Dendritic cell treated with granulocyte-macrophage colony-stimulating factor and Interleukin-4, amounts not matched to agents 40 ng/mL and 50 ng/mL, for 4 days (primary cell): Measurements from ENCODE around the gene MED17.

ENCODE experiments used
- H3K27ac Mint-ChIP-seq: one replicate; pipeline ENCODE4 v1.8.0; 2022; ENCODE audit warnings: mild to moderate bottlenecking, mixed read lengths
- H3K27me3 Mint-ChIP-seq: one replicate; pipeline ENCODE4 v1.8.0; 2022; ENCODE audit warnings: mild to moderate bottlenecking, mixed read lengths
- H3K36me3 Mint-ChIP-seq: one replicate; pipeline ENCODE4 v1.8.0; 2022; ENCODE audit warnings: low read depth, mixed read lengths
- H3K4me1 Mint-ChIP-seq: one replicate; pipeline ENCODE4 v1.8.0; 2022; ENCODE audit warnings: low read depth, mixed read lengths
- H3K4me3 Mint-ChIP-seq: one replicate; pipeline ENCODE4 v1.8.0; 2022; ENCODE audit warnings: mild to moderate bottlenecking, moderate library complexity, mixed read lengths
- H3K9me3 Mint-ChIP-seq: one replicate; pipeline ENCODE4 v1.8.0; 2022; ENCODE audit warnings: mixed read lengths
- intact Hi-C: fragments of 100-400 bp; cut with micrococcal nuclease; formaldehyde crosslinking; loops from one replicate; pipeline ENCODE4 v1.15.0; 2022

MED17 gene

DNA sequence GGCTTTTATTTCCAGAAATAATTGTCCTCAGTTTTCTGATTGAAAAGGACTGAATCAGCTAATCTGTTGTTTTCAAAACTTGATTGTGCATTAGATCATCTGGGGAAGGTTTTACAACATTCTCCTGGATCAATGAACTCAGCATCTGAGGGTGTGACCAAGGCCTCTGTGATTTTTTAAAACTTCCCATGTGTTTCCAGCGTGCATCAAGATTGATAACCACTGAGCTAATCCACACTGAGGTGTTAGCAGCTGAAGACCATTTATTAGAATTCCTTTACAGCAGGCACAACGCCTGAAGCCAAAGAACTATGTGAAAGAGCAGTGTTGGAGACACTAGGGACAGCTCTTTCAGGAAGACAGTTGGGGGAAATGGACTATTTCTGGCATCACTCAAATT, 56.1 kb downstream of the MED17 start:
- Mint-ChIP-seq H3K4me3 (no peak overlapping the region), H3K27me3 (peaks cover 1% of the 10 kb centered on the region), H3K4me1 (no peaks in the 10 kb centered on the region), H3K36me3 (no peaks in the 10 kb centered on the region), H3K27ac (no peak overlapping the region), H3K9me3 (no peaks in the 10 kb centered on the region)
- intact Hi-C loops: no loop called here

DNA sequence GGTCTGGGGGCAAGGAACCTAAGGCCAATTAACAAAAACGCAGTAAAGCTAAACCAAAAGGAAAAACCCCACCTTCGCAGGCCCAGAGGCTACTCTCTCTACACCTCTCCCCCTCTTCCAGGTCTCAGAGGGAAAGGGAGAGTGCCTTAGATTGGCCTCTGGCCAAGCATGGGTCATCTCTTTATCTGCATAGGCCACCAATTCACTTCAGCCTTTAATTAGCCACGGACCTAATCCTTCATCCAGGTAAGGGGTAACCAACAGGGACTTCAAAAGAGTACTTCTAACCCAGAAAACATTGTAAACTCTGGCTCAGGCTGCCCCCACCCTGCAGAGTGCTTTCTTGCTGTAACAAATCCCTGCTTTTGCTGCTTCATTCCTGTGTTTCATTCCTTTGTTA, 56.9 kb downstream of the MED17 start:
- H3K36me3 Mint-ChIP-seq: no peaks in the 10 kb centered on the region
- intact Hi-C loops: no loop called here
- H3K27me3 Mint-ChIP-seq: peaks cover 1% of the 10 kb centered on the region
- H3K4me1 Mint-ChIP-seq: no peaks in the 10 kb centered on the region
- H3K4me3 Mint-ChIP-seq: no peak overlapping the region
- no peak overlapping the region for H3K27ac Mint-ChIP-seq
- H3K9me3 Mint-ChIP-seq: no peaks in the 10 kb centered on the region

DNA sequence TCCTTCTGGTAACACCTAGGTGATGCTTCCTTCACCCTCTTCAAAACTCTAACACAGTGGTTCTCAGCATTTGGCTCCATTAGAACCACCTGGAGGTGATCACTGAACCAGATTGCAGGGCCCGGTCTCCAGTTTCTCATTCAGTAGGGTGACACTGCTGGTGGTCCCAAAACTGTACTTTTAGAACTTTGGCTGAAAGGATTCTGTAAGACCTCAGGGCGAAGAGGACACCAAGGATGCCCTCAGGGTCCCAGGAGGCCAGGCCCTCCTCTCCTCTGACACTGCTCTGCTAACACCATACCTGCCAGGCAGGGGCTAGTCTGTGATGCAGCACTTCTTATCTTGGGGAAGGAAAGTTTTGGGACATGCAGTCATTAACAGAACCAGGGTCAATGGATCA, 57.4 kb downstream of the MED17 start:
- no peaks in the 10 kb centered on the region for H3K9me3 Mint-ChIP-seq
- H3K27me3 Mint-ChIP-seq: peaks cover 1% of the 10 kb centered on the region
- no peak overlapping the region for H3K4me3 Mint-ChIP-seq
- intact Hi-C loops: no loop called here
- no peaks in the 10 kb centered on the region for H3K4me1 Mint-ChIP-seq
- H3K36me3 Mint-ChIP-seq: no peaks in the 10 kb centered on the region
- H3K27ac Mint-ChIP-seq: no peak overlapping the region

DNA sequence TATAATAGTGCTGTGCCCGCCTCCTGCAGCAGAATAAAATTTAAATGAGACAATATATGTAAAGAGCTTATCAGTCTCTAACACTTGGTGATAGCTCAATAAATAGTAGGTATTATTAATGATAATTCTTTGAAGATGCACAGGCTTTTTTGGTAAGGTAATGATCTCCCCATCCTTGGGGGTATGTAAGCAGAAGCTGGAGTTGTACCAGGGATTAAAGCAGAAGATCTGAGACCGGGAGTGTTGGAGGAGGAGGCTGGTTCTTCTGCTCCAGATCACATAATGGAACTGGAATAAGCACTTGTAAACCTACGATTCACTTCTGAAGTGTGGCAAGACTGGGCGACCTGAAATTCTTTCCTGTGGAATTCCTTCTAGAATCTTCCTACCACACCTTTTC, 58.0 kb downstream of the MED17 start:
- Mint-ChIP-seq H3K4me3 (no peak overlapping the region), H3K27me3 (peaks cover 1% of the 10 kb centered on the region), H3K4me1 (no peaks in the 10 kb centered on the region), H3K9me3 (no peaks in the 10 kb centered on the region), H3K36me3 (no peaks in the 10 kb centered on the region), H3K27ac (no peak overlapping the region)
- intact Hi-C loops: no loop called here

DNA sequence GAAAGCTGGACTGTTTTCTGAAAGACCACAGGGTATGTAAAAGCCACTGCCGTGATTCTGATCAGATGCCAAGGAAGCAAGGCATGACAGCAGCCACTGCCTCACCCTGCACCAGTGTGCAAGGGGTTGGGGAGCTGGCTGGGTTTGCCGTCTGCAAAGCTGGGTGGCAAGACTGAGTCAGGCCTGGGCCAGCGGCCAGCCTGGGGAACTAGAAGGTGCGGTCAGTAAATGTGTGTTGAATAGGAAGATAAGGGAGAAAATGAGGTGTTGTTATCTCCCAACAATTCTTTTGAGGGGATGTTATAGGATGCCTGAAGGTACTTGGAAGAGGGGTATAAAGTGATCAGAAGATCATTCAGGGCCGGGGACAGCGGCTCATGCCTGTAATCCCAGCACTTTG, 58.4 kb downstream of the MED17 start:
- H3K4me1 Mint-ChIP-seq: no peaks in the 10 kb centered on the region
- intact Hi-C loops: no loop called here
- no peak overlapping the region for H3K27ac Mint-ChIP-seq
- H3K4me3 Mint-ChIP-seq: no peak overlapping the region
- H3K27me3 Mint-ChIP-seq: peaks cover 1% of the 10 kb centered on the region
- no peaks in the 10 kb centered on the region for H3K36me3 Mint-ChIP-seq
- H3K9me3 Mint-ChIP-seq: no peaks in the 10 kb centered on the region

DNA sequence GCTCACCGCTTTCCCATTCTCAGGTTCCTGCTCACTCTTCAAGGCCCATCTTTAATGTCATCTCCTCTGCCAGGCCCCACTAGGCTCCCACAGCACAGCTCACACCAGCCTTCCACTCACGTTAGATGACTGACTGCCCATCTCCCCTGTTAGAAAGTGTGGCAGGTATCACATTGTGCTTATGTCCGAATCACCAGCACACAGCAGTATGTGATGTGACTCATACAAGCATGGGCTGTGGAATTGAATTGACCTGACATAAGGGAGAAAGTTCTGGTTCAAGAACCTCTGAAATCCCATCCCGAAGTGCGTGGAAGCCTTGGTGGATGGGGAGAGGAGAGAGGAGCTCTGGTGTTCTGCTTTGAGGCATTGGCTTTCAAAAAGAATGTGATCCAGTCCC, 59.8 kb downstream of the MED17 start:
- Mint-ChIP-seq H3K9me3 (no peaks in the 10 kb centered on the region), H3K4me1 (no peaks in the 10 kb centered on the region), H3K27me3 (peaks cover 1% of the 10 kb centered on the region), H3K36me3 (no peaks in the 10 kb centered on the region), H3K4me3 (no peak overlapping the region), H3K27ac (no peak overlapping the region)
- intact Hi-C loops: no loop called here

DNA sequence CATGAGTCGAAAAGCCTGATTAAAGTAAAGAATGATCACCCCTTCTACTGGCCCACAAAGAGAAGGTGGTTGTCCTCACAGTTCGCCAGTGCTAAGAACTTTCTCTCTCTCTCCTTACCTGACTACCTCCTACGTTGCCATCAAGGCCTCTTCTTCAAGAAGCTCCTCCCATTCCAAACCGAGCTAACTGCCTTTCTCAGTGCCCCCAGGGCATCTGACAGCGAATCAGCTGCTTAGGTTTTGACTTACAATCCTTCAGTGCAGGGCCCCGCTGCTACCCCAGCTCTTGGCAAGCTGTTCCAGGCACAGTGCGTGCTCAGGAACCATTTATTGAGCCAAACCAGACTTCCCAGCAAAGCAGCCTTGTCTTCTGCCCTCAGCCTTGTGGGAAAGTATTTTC, 60.5 kb downstream of the MED17 start:
- H3K9me3 Mint-ChIP-seq: no peaks in the 10 kb centered on the region
- intact Hi-C loops: no loop called here
- H3K36me3 Mint-ChIP-seq: no peaks in the 10 kb centered on the region
- no peaks in the 10 kb centered on the region for H3K4me1 Mint-ChIP-seq
- H3K27ac Mint-ChIP-seq: no peak overlapping the region
- no peak overlapping the region for H3K4me3 Mint-ChIP-seq
- H3K27me3 Mint-ChIP-seq: peaks cover 8% of the 10 kb centered on the region

DNA sequence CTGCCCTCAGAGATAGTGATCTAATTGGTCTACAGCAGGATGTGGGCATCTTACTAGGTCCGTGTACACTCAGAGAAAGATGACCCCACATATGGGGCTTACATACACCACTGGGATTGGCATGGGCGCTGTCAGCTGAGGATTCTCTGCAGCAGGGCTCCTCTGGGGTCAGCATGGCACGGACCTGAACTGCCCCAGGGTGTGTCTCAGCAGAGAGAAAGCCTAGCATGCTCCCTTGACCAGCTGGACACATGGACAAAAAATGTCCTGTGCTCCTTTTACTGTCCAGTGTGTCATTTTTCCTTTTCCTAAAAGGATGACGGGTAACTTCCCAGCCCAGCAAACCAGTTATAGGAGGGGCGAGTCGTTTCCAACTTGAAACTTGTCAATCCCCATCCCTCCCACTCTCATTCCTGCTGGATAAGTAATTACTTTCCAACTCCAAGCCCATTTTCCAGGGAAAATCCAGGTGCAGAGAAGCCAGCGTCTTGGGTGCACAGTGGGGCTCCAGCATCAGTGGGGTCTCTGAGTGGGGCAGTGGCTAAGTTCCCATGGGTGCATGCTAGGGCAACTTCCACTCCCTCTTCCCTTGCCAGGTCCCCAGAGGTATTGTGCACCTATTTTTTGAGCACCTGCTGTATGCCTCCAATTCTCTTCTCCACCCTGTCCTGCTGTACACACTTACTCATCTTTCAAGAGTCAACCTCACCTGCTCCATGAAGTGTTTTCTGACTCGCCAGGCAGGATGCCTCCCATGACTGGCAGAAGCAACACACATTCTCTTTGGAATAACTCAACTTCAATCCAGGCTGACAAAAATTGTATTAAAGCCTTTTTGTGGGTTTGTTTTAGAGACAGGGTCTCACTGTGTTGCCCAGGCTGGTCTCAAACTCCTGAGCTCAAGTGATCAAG, 61.4 kb downstream of the MED17 start:
- Mint-ChIP-seq H3K9me3 (no peaks in the 10 kb centered on the region), H3K27me3 (peaks cover 13% of the 10 kb centered on the region), H3K36me3 (no peaks in the 10 kb centered on the region), H3K4me1 (peaks cover 2% of the 10 kb centered on the region), H3K27ac (no peak overlapping the region), H3K4me3 (no peak overlapping the region)
- intact Hi-C loops: no loop called here

DNA sequence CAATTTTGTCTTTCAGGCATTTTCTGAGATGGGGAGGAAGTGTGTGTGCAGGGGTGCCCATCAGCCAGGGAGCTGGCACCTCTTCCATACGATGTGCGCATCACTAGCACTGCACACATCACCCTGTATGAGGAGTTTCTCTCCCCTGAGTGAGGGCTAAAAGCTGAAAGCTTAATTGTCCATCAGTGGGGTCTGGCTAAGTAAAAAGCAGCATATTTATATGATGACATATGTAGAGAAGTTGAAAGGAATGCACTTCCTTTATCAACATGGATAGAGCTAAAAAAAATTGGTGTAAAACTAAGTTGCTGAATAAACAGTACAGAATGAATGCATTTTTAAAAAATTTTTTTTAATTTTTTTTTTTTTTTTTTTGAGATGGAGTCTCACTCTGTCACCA, 62.3 kb downstream of the MED17 start:
- H3K27ac Mint-ChIP-seq: no peak overlapping the region
- peaks cover 22% of the 10 kb centered on the region for H3K27me3 Mint-ChIP-seq
- H3K9me3 Mint-ChIP-seq: no peaks in the 10 kb centered on the region
- H3K4me1 Mint-ChIP-seq: peaks cover 6% of the 10 kb centered on the region
- no peaks in the 10 kb centered on the region for H3K36me3 Mint-ChIP-seq
- no peak overlapping the region for H3K4me3 Mint-ChIP-seq
- intact Hi-C loops: no loop called here

DNA sequence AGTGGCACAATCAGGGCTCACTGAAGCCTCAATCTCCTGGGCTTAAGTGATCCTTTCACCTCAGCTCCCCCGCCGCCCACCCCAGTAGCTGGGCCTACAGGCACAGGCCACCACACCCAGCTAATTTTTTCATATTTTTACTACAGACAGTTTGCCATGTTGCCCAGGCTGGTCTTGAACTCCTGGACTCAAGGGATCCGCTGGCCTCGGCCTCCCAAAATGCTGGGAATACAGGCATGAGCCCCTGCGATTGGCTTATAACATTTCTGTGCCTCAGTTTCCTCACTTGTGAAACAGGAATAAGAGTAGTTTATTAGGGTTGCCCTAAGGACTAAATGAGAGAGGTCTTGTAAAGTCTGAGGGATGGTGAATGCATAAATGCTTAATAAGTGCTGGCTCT, 65.1 kb downstream of the MED17 start:
- Mint-ChIP-seq H3K9me3 (no peaks in the 10 kb centered on the region), H3K36me3 (no peaks in the 10 kb centered on the region), H3K27ac (no peak overlapping the region), H3K4me1 (peaks cover 6% of the 10 kb centered on the region), H3K4me3 (no peak overlapping the region), H3K27me3 (peaks cover 23% of the 10 kb centered on the region)
- intact Hi-C loops: no loop called here

DNA sequence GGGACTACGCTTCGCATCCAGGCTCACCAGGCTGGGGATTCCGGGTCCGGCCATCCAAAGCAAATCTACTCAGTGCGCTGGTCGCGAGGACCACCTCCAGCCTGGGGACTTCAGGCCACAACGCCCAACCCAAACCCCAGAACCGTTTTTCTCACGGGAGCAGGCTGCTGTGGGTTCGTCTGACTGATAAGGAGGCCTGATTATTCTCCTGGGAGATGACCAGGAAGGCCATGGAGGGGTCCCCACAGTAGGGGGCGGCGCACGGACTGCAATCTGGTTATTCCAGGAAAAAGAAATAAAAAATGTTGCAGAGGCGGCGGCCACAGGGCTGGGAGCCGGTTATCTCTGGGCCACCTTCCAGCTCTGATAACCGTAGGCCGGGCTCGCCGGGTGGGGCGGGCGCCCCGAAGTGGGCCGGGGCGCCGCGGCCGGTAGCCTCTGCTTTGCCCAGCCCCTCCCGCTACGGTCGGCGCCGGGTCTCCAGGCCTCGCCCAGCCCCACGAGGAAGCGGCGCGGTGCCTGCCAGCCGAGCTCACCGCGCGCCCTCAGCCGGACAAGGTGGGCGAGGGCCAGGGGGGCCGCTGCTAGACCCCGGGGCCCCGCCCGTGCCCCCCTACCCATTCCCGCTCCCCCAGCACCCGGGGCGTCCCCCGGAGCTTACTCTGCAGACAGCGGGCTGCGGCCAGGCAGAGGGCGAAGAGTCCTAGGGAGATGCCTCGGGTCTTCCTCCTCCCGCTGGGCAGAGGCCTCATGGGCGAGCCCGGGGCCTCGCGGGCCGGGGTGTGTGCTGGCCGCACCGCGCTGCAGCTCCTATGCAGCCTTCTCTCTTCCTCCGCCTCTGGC, 65.9 kb downstream of the MED17 start:
- Mint-ChIP-seq H3K9me3 (no peaks in the 10 kb centered on the region), H3K4me1 (peaks cover 6% of the 10 kb centered on the region), H3K27me3 (peaks cover 23% of the 10 kb centered on the region), H3K27ac (no peak overlapping the region), H3K36me3 (no peaks in the 10 kb centered on the region), H3K4me3 (peak overlapping the region; percentile 6)
- intact Hi-C loops: no loop called here

DNA sequence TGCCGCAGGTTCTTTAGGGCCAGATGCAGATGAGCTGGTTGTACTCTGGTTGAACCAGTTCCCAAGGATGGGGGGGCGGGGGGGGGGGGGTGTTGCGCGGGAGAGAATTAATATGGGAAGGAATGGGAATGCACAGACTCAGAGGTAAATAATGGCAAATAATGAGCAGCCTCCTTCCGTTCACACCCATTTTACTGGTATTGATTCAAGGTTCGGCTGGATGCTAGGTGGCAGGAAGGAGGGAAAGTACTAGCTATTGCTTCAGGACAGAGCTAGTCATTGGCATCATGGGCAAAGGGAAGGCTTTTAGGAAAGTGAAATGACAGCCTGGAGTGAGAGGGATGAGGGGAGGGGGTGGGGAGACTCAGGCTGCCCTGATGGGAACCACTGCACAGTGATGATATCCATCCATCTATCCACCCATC, 66.5 kb downstream of the MED17 start, which contains the start of gene VSTM5:
TSS of gene VSTM5 (minus strand) at position 25 of the 425 bp plus-strand sequence. CDS start 116 bp downstream, outside the sequence.
- H3K9me3 Mint-ChIP-seq: no peaks in the 10 kb centered on the region
- H3K4me3 Mint-ChIP-seq: peak within 1 kb of the TSS; percentile 6
- peaks cover 6% of the 10 kb centered on the region for H3K4me1 Mint-ChIP-seq
- H3K27ac Mint-ChIP-seq: no peak within 1 kb of the TSS
- H3K27me3 Mint-ChIP-seq: peaks cover 23% of the 10 kb centered on the region
- intact Hi-C loops: no loop called here
- no peaks in the 10 kb centered on the region for H3K36me3 Mint-ChIP-seq

DNA sequence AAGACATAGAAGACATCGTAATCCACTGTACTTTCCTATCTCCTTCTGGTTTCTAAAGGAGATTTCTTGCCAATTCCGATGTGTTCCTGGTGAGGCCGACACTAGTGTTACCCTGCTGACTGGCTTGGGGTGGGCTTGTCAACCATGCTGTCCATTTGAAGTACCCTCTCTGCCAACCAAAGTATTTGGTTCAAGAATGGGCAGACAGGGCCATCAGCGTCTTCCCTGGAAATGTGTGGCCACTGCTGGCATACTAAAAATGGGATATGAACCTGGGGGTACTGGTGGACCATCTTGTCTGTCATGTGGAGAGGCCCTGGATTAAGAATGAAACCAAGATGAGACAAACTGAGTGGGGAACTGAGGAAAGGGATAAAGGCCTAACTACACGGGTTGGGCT, 68.2 kb downstream of the MED17 start:
- intact Hi-C loops: no loop called here
- Mint-ChIP-seq H3K27ac (no peak overlapping the region), H3K36me3 (no peaks in the 10 kb centered on the region), H3K4me1 (peaks cover 6% of the 10 kb centered on the region), H3K4me3 (no peak overlapping the region), H3K27me3 (peaks cover 23% of the 10 kb centered on the region), H3K9me3 (no peaks in the 10 kb centered on the region)

DNA sequence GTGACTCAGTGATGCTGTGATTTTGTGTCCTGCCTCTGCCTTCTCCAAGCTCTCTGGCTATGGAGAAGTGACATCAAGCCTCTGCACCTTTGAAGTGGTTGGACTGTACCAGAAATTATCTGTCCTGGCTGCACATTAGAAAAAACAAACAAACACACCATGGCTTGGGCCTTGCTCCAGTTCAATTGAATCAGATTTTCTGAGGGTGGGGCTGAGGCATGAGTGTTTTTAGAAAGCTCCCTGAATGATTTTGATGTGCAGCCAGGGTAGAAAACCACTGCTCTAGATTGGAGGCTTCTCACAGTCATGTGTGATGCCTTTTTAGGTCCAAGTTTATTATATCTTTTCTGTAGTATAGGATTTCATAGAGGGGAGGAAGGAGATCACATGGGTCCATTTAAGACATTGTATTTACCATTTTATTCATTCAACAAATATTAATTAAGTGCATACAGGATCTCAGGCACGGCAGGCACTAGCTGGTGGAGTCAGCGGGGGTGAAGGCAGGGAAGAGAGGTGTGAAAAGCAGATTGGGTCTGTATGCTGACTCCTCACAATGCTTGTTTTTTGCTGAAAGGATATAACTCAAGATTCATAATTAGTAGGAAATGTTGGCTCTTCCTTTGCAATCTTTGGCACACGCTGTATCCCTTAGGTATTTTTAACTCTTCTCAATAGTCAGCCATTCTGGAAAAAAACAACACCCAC, 73.5 kb downstream of the MED17 start:
- Mint-ChIP-seq H3K36me3 (no peaks in the 10 kb centered on the region), H3K4me1 (no peaks in the 10 kb centered on the region), H3K9me3 (no peaks in the 10 kb centered on the region), H3K27ac (no peak overlapping the region), H3K27me3 (peaks cover 2% of the 10 kb centered on the region), H3K4me3 (no peak overlapping the region)
- intact Hi-C loops: no loop called here
